Erythroblast (primary cell): ENCODE measurements around the gene PDCD4.

Experiments
- DNase-seq, 2 experiments: peaks; one replicate each; lab custom pipeline; 2025; lab: John Stamatoyannopoulos, UW
- GATA1 ChIP-seq: IDR thresholded peaks from 2 replicates; pipeline ENCODE4 v1.6.1; 2011; ENCODE audit warnings: low read depth, mild to moderate bottlenecking, control low read depth, low read length, moderate library complexity
- POLR2A ChIP-seq: IDR thresholded peaks from 2 replicates; pipeline ENCODE4 v1.6.1; 2011; ENCODE audit warnings: mild to moderate bottlenecking, low read length

Gene PDCD4

GRCh38 chr10:110868981-110869380 is 2.7 kb upstream of the PDCD4 start:
- no peak for DNase-seq
- TF ChIP-seq POLR2A (no peak), GATA1 (no peak)

DNA sequence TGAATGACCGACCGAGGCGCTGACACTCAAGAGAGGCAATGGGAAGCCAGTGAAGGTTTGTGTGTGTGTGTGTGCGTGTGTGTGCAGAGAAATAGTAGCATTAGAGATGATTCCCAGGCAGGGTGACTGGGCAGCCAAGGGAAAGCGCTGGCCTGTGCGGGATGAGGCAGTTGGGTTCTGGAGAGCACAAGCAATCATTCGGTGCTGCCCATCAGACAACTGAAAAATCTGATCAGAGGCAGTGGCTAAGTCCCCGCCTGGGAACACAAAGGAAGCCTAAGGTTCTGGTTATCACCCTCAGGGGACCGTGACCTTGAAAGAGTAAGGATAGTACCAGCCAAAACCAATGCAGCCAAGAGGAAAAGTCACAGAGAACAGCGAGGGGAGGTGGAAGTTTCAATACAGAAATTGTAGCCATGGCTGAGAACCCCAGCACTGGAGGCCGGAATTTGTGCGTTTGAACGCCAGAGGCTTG is 868 bp upstream of the PDCD4 start:
- DNase-seq, result peak in 1 of 2 experiments; percentile 40
- TF ChIP-seq POLR2A (no peak), GATA1 (no peak)

GRCh38 chr10:110872145-110872983 is 636 bp downstream of the PDCD4 start:
- TF ChIP-seq POLR2A (peak; percentile 59), GATA1 (no peak)
- DNase-seq, result peak; percentile 94

DNA sequence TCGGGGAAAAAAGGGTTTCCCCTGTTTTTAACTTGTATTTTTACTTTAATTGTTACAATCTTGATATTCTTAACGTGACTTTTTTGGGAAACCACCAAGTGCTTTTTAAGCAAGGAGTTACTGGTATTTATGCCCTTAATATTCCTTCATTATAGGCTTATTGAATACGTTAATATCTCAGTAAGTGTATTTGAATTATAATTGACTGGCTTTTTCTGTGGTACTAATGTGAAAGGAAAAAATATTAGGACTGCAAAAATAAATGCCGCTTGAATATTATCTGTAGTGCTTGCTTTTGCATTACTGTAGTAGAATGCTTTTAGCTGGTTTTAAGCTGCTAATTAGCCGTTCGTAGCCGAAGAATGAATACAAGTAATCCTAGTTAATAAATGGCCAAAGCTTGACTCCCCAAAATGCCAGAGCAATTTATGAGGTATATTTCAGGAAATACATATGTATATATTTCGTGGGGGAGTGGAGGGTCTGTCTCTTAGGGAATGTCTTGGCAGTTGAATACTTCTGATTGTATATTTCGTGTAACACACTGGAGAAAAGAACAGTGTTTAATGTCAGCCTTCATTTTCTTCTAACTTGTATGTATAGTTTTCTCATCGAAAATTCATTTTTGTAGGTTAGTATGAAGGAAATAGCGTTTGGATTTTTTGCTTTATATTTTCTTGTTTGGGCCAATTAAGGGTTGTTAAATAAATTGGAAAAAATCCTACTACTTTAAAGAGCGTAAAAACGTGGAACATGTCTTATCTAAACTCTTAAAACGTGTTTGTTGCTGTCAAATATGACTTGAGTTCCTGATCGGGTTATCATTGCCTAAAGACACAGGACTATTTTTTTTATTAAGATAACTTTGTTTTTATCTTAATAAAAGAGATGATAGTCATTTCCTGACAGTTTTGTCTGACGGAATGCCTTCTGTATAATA is 1.5 kb downstream of the PDCD4 start:
- DNase-seq, result peak; percentile 50 to 76
- no peak for TF ChIP-seq GATA1
- no peak for TF ChIP-seq POLR2A

DNA sequence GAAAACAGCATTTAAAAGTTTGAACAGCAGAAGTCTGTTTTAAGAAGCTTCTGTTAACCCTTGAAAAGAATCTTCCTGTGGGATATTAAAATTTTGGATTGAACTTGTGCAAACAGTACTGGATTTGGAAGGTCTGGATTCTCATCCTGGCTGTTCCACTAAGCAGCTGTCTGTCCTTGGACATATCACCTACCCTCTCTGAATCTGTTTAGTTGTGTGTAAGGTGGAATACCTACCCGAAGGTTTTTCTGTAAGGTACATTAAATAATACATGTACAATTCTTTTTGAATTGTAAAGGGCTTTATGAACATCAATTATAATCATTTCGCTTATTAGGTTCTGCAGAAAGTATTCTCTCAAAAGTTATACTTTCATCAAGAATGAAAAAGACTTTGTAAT is 2.2 kb downstream of the PDCD4 start:
- TF ChIP-seq GATA1 (no peak), POLR2A (no peak)
- peak in 1 of 2 experiments; percentile 51 for DNase-seq

DNA sequence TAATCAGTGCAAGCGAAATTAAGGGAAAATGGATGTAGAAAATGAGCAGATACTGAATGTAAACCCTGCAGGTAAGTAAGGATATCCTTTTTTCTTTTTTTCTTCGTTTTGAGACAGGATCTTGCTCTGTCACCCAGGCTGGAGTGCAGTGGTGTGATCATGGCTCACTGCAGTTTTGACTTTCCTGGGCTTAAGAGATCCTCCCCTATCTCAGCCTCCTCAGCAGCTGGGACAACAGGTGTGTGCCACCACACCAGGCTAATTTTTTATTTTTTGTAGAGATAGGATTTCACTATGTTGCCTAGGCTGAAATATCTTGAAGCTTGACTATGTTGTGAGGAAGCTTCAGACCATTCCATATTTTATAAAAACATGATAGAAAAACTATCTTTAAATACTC is 4.3 kb downstream of the PDCD4 start:
- DNase-seq, result peak in 1 of 2 experiments; percentile 25
- TF ChIP-seq POLR2A, result no peak
- TF ChIP-seq GATA1, result no peak

- no peak for DNase-seq
- TF ChIP-seq POLR2A (no peak), GATA1 (no peak)
Measured at GRCh38 chr10:110876788-110877187, 5.1 kb downstream of the PDCD4 start.

DNA sequence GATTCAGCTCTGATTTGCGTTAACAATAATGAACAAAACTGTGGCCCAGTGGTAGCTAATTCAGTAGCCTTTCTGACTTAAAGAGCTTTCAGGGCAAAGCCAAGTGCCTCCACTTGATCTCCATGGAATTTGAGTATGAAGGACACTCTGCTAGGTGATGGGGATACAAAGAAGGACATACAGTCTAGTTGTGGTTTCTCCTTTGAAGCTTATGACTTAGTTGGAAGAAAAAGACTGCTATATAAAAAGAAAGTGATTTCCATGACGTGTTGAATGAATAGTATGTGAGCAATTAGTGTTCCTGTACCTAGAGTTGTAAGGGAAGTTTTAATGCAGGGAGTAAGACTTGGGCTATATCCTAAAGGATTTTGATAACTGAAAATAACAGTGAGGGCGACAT is 8.3 kb downstream of the PDCD4 start:
- DNase-seq, result no peak
- no peak for TF ChIP-seq GATA1
- TF ChIP-seq POLR2A, result no peak

DNA sequence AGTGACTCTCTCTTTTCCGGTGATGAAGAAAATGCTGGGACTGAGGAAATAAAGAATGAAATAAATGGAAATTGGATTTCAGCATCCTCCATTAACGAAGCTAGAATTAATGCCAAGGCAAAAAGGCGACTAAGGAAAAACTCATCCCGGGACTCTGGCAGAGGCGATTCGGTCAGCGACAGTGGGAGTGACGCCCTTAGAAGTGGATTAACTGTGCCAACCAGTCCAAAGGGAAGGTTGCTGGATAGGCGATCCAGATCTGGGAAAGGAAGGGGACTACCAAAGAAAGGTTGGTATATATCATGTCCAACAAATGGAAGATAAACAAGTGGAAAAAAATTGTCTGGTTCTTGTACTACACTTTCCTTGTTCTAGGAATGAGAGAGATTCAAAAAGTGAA is 9.5 kb downstream of the PDCD4 start:
- DNase-seq, result no peak
- TF ChIP-seq POLR2A (no peak), GATA1 (no peak)

GRCh38 chr10:110881905-110882304 is 10.2 kb downstream of the PDCD4 start:
- peak; percentile 20 to 70 for DNase-seq
- TF ChIP-seq GATA1, result no peak
- no peak for TF ChIP-seq POLR2A

DNA sequence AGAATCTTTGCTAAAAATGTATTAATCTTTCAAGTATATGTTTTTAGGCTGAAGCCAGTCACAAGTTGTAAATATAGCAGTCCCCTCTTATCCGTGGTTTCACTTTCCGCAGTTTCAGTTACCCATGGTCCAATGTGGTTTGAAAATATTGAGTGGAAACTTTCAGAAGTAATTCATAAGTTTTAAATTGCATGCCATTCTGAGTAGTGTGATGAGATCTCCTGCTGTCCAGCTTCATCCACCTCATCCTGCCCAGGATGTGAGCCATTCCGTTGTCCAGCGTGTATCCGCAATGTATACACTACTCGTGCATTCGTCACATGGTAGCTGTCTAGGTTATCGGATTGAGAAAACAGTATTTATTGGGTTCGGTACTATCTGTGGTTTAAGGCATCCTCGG is 12.2 kb downstream of the PDCD4 start:
- peak; percentile 16 to 57 for DNase-seq

GRCh38 chr10:110885932-110886674 is 14.4 kb downstream of the PDCD4 start:
- TF ChIP-seq GATA1 (no peak), POLR2A (no peak)
- no peak for DNase-seq

More for the DNA sequence above, 12.2 kb downstream of the PDCD4 start:
- TF ChIP-seq GATA1 (no peak), POLR2A (no peak)

GRCh38 chr10:110887560-110887959 is 15.8 kb downstream of the PDCD4 start:
- no peak for TF ChIP-seq POLR2A
- no peak for TF ChIP-seq GATA1
- DNase-seq, result no peak
